GM20431 (cell line): Measurements from ENCODE around the gene RIC8A.
"Not testable (repeated sequence)": the region's sequence is repeated elsewhere in the genome, so short reads cannot be mapped to it uniquely, and the experiment has no call there.

Experiments
- in situ Hi-C: fragments of 300-500 bp; cut with MseI, MboI; formaldehyde crosslinking; loops from one replicate; pipeline ENCODE4 v1.15.0; 2020; ENCODE audit warnings: low sequenced_read_pairs; ENCODE audit not compliant: unreplicated experiment

Gene RIC8A

GRCh38 chr11:207208-207862 is at the start of gene RIC8A, which contains the start of gene BET1L:
Gene RIC8A (plus strand): TSS chr11:207708. CDS start chr11:208855, 1,147 bp downstream.
Gene BET1L (minus strand): TSS chr11:207399. CDS start chr11:207321, 78 bp downstream.
- in situ Hi-C loops = no loop called here

- in situ Hi-C loops = not testable (repeated sequence)
Measured at GRCh38 chr11:180242-180641, 27.3 kb upstream of the RIC8A start.

DNA sequence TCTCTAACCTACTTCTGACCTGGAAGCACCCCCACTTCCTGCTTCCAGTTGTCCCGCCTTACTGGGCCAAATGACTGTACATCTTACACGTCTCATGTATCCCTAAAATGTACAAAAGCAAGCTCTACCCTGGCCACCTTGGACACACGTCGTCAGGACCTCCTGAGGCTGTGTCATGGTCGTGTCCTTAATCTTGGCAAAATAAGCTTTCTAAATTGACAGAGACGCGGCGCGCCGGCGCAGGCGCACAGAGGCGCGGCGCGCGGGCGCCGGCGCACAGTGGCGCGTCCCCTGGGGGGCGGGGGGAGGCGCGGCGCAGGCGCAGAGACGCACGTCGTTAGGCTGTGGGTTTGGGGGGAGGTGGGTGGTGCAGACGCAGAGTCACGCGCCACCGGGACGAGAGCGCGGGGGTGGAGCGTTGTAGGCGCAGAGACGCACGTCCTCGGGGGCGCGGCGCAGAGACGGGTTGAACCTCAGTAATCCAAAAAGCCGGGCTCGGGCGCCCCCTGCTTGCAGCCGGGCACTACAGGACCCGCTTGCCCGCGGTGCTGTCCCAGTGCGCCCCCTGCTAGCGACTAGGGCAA is 18.2 kb upstream of the RIC8A start:
- in situ Hi-C loops = not testable (repeated sequence)

DNA sequence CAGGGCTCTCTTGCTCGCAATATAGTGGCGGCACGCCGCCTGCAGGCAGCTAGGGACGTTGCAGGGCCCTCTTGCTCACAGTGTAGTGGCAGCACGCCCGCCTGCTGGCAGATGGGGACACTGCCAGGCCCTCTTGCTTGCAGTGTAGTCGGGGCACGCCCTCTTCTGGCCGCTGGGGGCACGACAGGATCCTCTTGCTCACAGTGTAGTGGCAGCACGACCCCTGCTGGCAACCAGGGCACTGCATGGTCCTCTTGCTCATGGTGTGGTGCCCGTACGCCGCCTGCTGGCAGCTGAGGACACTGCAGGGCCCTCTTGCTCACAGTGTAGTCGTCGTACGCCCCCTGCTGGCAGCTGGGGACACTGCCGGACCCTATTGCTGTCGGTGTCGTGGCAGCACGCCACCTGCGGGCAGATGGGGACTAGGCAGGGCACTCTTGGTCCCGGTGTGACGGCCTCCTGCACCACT is 17.6 kb upstream of the RIC8A start:
- in situ Hi-C loops = not testable (repeated sequence)

DNA sequence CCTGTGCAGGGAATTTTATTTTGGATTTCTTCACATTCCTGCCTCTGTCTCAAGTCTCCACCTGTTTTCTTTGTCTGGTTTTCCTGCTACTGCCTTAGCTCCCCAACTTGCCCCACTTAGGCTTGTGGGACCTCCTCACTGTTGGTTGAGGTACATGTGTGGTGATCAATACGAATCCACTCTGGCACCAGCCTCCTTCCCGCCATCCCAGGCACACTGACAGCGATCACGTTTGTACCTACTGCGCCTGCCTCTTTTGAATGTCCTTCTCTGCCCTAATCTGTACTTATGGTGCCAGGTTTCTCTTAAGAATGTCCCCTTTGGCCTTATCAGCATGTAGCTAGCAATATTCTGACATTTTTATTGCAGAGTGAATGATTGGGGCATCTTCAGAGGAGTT is 17.0 kb upstream of the RIC8A start:
- in situ Hi-C loops = not testable (repeated sequence)

DNA sequence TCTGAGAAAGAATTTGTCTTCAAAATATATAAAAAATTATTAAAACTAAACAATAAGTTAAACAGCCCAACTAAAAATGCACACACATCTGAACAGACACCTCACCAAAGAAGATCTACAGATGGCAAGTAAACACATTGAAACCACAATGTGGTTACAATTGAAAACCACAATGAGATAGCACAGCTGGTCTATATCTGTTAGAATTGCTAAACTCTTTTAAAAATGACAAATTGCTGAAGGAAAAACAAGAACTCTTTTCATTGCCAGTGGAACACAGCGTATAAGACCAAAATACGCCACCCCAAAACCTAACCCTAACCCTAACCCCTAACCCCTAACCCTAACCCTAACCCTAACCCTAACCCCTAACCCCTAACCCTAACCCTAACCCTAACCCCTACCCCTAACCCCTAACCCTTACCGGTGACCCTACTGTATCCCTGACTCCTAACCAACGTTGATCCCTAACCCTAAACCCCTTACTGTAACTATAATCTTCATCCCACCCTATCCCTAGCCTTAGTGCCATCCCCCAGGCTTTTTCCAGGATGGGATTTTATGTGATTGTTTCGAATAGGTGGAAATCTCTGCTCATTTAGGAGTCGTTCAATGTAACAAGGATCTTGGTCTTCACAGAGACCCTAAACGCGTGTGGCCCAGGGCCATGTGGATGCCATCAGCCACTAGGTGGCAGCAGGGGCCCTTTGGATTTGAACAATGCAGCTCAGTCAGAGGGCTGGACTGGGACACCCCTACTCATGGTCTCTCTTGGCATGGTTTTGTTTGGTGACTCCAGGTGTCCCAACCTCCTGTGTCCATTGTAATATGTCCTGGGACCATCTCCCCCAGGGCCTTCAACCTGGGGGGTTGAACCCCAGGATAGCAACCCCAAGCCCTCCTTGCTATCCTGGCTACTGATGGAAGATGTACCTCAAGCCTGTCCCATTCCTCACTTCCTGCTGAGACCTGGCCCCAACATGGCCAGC is 15.7 kb upstream of the RIC8A start:
- in situ Hi-C loops = not testable (repeated sequence)

GRCh38 chr11:192674-193128 is 14.8 kb upstream of the RIC8A start, which contains the start of gene SCGB1C1:
Gene SCGB1C1 (plus strand): TSS chr11:193078. CDS start chr11:193100, 22 bp downstream.
- in situ Hi-C loops = not testable (repeated sequence)

DNA sequence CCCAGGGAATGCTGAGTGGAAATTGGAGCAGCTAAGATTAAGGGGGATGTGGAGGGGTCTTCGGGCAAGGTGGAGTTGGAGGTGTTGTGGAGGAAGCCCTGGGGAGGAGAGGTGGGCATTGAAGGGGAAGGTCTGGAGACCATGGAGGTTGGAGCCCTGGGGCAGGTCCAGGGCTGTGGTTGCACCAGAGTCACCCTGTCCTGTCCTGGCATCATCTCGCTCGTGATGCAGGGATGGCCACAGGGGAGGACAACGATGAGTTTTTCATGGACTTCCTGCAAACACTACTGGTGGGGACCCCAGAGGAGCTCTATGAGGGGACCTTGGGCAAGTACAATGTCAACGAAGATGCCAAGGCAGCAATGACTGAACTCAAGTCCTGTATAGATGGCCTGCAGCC is 14.0 kb upstream of the RIC8A start:
- in situ Hi-C loops = not testable (repeated sequence)

DNA sequence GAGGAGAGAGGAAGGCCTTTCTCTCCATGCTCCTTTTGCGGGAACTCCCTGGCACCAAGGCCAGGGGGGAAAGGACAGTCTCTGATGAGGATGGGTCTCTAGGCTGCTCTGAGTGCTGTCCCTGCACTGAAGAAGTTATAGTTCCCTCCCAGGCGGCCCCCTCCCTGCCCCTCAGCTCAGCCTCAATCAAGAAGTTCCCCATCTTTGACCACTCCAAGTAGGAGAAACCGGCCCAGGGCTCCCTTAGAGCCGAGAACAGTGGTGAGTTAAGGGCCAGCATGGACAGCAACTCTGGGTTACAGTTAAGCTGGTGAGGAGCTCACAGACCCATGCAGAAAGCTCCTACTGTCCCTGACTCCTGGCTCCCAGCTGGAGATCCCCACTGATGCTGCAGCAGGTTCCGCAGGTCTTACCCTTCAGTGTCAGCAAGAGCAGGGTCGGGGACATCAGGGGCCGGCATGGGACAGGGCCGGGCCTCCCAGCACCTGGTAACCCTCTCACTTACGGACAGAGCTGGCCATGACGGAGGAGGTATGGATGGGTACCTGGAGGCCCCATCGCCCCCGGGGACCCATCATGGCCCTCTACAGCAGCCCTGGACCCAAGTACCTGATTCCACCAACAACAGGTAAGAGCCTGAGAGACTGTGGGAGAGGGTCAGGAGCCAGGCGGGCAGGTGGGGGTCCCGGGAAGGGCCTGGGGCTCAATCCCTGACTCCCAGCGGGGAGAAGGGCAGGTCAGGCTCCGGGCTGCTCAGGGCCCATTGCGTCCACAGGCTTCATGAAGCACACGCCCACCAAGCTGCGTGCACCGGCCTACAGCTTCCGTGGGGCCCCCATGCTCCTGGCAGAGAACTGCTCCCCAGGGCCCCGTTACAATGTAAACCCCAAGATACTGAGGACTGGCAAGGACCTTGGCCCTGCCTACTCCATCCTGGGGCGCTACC is 10.4 kb upstream of the RIC8A start:
- in situ Hi-C loops = no loop called here

GRCh38 chr11:197741-198235 is 9.7 kb upstream of the RIC8A start:
- in situ Hi-C loops = no loop called here

GRCh38 chr11:198236-198806 is 9.2 kb upstream of the RIC8A start:
- in situ Hi-C loops = no loop called here

GRCh38 chr11:199004-199581 is 8.4 kb upstream of the RIC8A start:
- in situ Hi-C loops = no loop called here

GRCh38 chr11:199782-200181 is 7.7 kb upstream of the RIC8A start:
- in situ Hi-C loops = no loop called here

GRCh38 chr11:200224-201003 is 7.1 kb upstream of the RIC8A start:
- in situ Hi-C loops = no loop called here

GRCh38 chr11:201966-202365 is 5.5 kb upstream of the RIC8A start:
- in situ Hi-C loops = no loop called here

- in situ Hi-C loops = no loop called here
Measured at GRCh38 chr11:202490-202889, 5.0 kb upstream of the RIC8A start.

DNA sequence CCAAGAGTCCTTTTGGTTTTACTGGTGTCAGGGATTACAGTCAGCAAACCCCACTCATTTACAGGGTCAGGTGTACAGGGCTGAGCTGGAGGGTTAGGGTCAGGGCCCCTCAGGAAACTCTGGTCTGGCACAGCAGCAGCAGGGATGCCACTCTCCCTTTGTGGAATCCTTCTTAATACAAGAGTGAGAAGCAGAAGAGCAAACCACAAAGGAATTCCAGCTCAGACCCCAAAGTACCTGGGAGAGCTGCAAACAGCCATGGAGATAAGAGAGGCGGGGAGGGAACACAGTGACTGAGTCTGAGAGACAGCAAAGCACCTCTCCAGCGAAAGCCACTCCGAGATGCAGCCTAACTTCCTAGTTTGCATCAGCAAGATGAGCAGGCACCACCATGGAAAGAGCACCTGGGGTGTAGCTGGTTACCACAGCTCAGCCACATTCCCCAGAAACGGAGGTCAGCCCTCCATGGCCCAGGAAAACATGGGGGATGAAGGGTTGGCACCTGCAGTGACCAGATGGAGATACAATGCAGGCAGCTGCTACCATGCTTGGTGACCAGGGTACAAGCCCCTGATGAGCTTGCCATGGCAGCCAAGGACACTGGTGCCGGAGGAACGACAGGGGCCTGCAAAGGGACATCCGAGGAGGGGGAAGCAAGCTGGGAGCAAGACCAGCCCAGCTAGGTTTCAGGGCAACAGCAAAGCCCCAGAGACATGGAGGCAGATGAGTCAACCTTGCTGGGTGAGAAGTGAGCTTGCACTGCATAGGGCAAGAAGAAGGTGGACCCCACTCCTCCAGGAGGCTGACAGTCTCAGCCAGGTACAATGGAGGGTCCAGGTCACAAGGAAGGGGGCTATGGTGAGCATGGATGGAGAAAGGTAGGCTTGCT is 4.2 kb upstream of the RIC8A start:
- in situ Hi-C loops = no loop called here
